GM18511 (cell line): Measurements from ENCODE around the gene KCNT1.
"Not testable (repeated sequence)": the region's sequence is repeated elsewhere in the genome, so short reads cannot be mapped to it uniquely, and the experiment has no call there.

Experiments
- ATAC-seq: cut with Tn5 transposase; IDR thresholded peaks from one replicate; pipeline ENCODE4 v1.9.1; 2021; ENCODE audit warnings: mild to moderate bottlenecking, moderate library complexity; ENCODE audit not compliant: unreplicated experiment

The KCNT1 gene

DNA sequence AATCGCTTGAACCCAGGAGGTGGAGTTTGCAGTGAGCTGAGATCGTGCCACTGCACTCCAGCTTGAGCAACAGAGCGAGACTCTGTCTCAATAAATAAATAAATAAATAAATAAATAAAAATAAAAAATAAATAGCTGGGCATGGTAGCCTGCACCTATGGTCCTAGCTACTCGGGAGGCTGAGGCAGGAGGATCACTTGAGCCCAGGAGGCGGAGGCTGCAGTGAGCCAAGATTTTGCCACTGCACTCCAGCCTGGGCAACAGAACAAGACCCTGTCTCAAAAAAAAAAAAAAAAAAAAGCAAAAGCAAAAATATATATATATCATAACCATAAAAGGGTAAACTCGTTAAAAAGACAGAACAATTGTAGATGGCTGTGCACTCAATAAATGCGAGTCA, 29.2 kb upstream of the KCNT1 start:
- ATAC-seq, result not testable (repeated sequence)

DNA sequence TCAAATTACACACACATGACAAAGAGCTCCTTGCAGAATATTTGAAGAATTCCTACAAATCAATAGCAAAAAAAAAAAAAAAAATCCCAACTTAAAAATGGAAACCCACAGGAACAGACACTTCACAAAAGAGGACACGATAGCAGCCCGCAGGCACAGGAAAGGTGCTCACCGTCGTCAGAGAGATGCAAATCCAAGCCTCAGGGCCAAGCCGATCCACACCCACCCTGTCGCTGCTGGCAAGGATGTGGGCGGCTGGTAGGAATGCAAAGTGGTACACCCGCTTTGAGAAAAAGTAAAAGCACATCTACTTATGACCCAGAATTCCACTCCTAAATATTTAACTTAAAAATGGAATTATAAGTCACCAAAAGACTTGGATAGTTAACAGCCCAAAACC, 28.0 kb upstream of the KCNT1 start:
- no peak for ATAC-seq

GRCh38 chr9:135674977-135675376, 27.0 kb upstream of the KCNT1 start:
- ATAC-seq, result no peak

DNA sequence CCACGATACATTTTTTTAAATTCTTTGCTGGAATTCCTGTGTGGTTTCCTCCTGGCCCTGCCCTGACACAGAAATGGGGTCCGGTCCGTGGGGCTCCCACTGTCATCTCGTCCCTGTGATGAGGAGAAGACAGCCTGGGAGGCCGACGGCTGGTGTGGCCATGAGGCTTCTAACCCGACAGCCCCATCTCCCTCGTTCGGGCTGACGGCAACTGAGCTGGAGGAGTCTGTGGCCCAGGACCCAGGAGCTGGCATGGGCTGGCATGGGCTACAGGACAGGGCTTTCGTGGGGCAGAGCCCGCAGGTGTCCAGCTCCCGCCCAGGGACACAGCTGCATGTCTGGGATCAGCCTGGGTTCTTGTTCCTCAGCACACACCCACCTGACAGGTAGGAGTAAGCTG, 25.1 kb upstream of the KCNT1 start:
- no peak for ATAC-seq

DNA sequence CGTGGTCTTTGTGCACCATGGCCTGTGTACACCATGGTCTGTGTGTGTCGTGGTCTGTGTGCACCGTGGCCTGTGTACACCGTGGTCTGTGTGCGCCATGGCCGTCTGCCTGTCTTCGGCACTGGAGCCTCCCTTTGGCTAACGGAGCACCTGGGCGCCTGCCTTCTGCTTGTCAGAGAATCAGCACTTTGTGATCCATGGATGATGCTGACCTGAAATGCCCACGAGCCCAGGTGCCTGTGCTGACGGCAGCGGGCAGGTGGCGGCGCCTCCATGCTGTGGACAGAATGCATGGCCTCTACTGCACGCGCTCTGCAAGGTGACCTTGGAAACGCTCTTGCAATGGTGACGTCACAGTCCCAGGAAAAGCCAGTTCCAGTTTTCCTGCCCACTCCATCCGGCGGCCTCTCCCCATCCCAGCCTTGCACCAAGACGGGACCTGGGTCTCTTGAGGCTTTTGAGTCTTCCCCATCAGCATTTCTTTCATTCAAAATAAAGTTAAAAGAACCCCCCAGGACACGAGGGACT, 24.3 kb upstream of the KCNT1 start:
- no peak for ATAC-seq

GRCh38 chr9:135678236-135679017, 23.6 kb upstream of the KCNT1 start:
- no peak for ATAC-seq

GRCh38 chr9:135680056-135680455, 21.9 kb upstream of the KCNT1 start:
- ATAC-seq, result no peak

DNA sequence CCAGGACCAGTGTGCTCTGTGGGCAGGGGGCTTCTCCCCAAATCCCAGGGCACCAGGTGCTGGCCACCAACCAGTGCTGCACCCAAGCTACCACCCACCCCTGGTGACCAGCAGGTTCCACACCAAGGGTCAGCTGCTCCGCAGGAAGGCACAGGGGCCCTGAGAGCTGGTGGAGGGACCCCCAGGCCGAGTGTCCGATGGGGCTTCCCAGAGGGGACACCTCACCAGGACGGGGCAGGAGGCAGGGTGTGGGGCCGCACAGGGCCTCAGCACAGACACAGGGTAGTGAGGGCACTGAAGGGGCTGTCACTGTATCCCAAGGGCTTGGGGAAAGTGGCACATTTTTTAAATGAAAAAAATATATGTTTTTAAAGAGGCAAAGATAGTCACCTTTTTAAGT, 20.8 kb upstream of the KCNT1 start:
- ATAC-seq, result no peak

GRCh38 chr9:135683401-135684034, 18.5 kb upstream of the KCNT1 start:
- ATAC-seq, result no peak

- no peak for ATAC-seq
Measured at GRCh38 chr9:135684691-135685090, 17.3 kb upstream of the KCNT1 start.

GRCh38 chr9:135687216-135687615, 14.8 kb upstream of the KCNT1 start:
- ATAC-seq, result no peak

- no peak for ATAC-seq
Measured at GRCh38 chr9:135689011-135689410, 13.0 kb upstream of the KCNT1 start.

DNA sequence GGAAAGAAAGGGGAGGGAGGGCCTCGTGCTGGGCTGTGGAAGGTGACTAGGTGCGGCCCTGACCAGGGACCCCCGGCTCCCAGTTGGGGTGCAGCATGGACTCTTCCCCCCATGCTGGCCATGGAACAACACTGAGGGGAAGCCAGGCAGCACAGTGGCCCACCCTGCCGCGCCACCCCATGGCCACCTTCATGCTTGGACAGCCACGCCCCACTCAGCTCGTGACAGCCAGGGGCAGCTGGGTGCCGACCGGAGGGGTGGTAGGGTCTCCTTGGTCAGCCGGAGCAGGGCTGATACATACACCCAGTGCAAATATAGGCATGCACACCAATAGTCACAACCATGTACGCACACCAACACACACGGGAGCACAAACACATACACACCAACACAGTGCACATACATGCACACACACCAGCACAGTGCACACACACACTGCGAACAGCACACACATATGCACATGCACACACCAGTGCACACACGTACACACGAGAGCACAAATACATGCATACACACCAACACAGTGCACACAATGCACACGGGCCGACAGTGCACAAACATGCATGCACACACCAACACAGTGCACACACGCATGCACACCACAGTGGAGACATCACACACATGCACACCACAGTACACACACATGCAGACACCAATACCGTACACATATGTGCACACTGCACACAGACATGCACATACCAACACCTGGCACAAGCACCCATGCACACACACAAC, 11.0 kb upstream of the KCNT1 start:
- no peak for ATAC-seq

- ATAC-seq, result no peak
Measured at GRCh38 chr9:135692410-135692809, 9.6 kb upstream of the KCNT1 start.

DNA sequence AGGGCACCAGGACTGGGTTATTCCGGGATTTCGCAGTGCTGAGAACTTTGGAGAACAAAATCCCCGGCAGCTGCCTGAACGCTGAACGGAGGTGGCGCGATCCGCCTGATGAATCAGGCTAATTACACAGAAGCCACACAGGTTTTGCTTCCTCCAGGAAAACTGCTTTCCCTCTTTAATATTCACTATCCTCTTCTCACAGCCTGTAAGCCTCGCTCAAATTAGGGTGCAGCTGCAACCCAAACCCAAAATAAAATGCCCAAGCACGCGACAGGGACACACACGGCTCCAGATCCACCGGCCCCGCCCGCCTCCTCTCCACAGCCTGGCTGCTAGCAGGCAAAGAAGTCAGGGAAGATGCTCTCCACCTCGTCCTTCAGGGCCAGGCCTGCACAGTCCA, 8.7 kb upstream of the KCNT1 start:
- no peak for ATAC-seq

DNA sequence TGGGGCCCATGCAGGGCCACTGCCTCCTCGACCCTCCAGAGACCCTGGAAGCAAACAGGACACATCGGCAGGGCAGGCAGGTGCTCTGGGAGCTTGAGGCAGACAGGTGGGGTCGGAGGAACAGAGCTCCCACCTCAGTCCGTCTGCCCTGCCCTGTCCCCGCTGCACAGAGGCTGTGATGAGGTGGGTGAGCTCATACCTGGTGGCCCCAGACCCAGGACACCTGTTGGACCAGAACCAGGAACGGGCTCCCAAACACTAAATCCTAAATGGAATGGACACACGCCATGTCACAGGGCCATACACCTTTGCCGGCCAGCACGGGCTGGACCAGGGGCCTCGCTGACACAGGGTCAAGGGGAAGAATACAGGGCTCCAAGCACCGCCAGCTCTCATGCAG, 8.2 kb upstream of the KCNT1 start:
- ATAC-seq, result no peak

GRCh38 chr9:135694414-135694813, 7.6 kb upstream of the KCNT1 start:
- no peak for ATAC-seq

- ATAC-seq, result no peak
Measured at GRCh38 chr9:135695036-135695435, 6.9 kb upstream of the KCNT1 start.

- ATAC-seq, result no peak
Measured at GRCh38 chr9:135695642-135696041, 6.3 kb upstream of the KCNT1 start.

DNA sequence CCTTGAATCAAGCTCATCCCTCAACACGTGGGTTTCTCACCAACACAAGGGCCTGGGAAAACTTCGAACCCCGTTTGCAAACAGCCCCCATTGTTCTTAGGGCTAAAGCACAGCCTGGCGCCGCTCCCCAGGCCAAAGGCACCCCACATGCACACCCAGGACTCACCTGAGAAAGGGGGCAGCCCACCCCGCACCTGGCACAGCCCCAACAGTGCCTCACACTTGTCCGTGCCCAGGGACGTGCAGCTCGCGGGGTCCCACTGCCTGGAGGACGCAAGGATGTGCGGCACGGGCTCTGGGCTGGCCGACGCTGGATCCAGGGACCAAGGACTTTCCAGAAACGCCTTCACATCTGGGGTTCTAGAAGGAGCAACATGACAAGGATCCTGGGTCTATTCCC, 5.5 kb upstream of the KCNT1 start:
- ATAC-seq, result no peak

GRCh38 chr9:135697226-135697625, 4.8 kb upstream of the KCNT1 start:
- ATAC-seq, result no peak

- no peak for ATAC-seq
Measured at GRCh38 chr9:135698236-135698635, 3.7 kb upstream of the KCNT1 start.
